SK-N-MC (cell line): ENCODE data around the gene SEMA4B.

ENCODE experiments used
- EZH2 ChIP-seq: fragments of 200-600 bp; sonication (generic); IDR thresholded peaks from one replicate; pipeline ENCODE4 v1.6.1; 2017; ENCODE audit warnings: antibody characterized with exemption
- FOXP2 ChIP-seq: optimal IDR thresholded peaks from 2 replicates; pipeline ENCODE3; 2011; ENCODE audit warnings: mild to moderate bottlenecking, moderate library complexity; ENCODE audit not compliant: insufficient read depth; ENCODE audit errors: extremely low read length, control extremely low read depth
- POLR2AphosphoS5 ChIP-seq: IDR thresholded peaks from 2 replicates; pipeline ENCODE4 v1.6.1; 2012; ENCODE audit warnings: mild to moderate bottlenecking, low read depth, low read length, borderline replicate concordance

GRCh38 chr15:90222547-90222946 lies 21.4 kb downstream of the SEMA4B start:
- TF ChIP-seq POLR2AphosphoS5 (no peak), EZH2 (no peak), FOXP2 (no peak)
